Stimulated activated CD4-positive, alpha-beta T cell treated with anti-CD3 and anti-CD28 coated beads, TNF-alpha, amount 100 ng/mL, for 48 hours (primary cell): Measurements from ENCODE around the gene AGRP.

Experiments
- DNase-seq, 3 donors: peaks; one replicate each; pipeline ENCODE4 v3.0.0-alpha.2; 2020; ENCODE audit warnings: low read depth in 3 of 3

The AGRP gene

DNA sequence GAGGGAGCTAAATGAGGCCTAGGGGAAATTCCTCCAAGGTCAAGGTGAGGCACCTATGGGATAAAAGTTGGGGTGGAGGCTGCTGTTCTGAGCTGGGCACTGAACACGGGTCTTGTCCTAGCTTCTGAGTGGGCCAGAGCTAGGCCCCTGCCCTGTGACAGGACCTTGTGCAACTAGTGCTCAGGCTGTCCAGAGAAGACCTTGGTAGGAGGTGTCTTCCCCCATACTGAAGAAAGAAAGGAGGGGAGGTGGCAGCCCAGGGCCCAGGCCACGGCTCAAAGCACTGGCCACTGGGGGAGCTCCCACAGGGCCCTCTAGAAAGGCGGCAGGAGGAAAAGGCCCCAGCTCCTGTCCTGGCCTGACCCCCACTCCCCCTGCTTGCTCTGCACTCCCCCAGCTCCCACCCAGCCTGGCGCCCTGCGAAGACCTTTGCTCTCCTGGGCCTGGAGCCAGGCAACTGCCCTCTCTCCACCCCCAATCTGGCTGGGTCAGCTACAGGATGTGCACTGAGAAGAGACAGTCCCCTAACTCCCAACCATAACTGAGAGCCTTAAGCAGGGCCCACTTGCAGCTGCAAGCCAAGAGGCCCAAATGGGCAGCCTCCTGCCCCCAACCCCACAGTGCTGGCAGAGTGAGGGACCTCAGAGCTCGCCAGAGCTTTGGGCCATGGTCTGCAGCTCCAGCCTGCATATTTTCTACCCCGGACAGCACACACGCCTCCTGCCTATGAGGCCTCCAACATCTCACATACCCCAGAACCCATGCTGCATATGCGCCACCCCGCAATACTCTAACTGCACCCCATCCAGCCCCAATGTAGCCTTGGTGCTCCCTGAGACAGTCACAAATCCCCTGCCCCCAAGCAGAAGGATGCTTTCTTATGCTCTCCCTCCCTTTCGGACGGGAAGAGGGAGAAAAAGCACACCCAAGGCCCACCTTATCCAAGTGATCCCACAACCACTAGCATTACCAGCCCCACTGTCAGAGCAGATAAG is 37.1 kb downstream of the AGRP start:
- no peak for DNase-seq

DNA sequence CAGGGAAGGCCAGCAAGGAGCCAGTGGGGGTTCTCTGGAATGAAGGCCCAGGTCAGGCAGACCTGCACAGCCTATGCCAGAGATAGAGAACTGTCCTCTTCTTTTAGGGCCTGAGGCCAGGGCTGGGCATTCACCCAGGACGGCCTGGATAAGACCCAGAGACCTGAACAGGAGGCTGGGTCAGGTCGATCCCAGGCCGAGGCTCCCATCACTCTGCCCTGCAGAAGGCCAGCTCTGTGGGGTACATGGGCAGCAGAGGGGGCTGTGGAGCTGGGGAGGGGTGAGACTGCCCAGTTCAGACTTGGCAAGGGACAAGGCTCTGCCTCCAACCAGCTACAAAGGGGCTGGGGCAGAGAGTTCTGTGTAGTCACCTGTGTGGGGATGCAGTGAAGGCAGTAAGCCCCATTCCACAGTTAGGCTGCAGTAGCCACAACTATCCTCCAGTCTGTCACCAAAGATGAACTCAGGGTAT is 37.9 kb downstream of the AGRP start:
- DNase-seq = no peak

DNA sequence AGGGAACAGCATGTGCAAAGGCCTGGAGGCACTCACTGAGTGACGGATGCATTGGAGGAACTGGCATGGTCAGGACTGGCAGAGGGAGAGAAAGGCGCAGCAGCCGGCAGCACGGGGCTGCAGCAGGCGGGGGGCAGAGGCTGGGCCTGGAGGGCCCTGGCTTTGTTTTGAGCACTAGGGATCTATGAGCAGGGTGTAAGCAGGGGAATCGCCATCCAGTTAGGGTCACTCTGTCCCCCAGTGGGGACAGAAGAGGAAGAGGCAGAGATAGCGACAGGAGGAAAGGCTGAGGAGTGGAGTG is 38.3 kb downstream of the AGRP start:
- DNase-seq = no peak

DNA sequence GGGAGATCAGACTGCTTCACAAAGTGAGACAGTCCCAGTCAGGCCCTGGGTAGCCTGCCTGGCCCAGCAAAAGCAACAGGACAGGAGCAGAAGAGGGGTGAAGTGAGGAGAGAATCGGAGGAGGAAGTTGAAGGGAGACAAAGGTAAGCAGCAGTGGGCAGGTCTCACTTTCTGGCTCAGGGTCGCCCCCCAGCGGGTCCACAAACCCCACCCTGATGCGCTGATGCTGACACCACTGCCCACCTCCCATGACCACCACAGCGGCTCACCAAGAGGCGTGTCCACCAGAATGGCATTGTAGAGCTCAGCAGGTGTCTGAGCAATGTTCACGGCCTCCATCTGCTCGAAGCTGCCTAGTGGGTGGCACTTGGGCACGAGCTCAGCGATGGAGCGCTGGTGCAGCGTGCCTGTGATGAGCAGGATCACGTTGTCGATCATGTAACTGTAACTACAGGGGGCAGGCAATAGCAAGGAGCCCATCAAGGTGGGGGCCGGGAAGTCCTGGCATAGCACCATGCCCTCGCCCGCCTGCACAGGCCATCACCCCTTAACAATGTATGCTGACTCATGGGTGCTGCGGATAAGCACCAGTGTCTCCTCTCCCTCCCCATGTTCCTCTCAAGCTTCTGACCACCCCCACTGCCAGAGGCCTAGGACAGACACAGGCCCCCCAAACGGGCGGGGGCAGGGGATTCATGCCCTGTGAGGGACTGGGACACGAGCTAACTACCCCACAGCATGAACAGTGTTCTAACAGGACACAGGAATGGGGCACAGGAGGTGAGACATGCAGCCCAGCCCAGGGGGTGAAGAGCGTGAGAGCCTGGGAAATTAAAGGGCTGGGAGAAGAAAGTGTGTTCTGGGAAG is 38.9 kb downstream of the AGRP start:
- DNase-seq = no peak

DNA sequence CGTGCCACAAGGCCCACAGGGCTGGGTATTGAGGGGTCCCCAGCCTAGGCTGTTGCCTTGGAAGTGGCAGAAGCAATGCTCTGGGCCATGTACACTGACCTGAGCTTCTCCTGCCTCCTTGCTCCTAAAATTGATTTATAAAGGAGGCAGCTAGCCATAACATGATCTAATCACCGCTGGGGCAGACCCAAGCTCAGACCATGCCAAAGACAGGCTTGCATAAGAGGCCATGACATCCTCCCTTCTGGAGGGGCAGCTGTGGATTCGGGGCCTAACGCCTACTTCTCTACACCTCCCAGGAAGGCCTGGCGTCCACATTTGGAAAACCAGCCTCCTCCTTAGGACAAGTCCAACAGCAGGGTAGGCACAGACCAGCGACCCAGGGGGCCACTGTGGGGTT is 40.1 kb downstream of the AGRP start:
- no peak for DNase-seq

DNA sequence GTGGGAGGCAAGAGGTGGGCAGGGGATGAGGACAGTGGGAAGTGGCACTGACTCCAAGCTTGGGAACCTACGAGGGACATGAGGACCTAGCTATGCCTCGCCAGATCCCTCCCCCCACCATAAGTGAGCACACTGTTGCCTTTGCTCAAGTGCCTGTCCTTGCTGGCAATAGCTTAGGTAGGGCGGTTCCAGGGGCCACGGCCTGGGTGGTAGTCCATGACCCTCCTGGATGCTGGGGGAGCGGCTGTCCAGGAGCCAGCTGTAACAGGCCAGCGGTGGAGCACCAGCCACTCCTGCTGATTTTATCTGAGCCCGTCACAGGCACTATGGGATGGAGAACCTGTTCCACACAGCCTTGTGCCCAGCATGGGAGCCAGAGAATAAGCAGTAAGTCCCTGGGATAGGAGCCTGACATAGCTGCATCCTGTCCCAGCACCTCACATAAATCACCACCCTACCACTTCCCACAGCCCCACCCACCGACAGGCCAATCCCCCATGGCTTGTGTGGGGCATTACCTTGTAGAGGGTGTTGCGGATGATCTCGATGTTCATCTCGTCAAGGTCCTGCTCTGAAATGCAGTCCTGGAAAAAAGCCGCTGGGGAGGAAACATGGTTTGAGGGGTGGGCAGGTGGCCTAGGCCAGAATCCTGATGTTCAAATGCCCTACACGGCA is 40.6 kb downstream of the AGRP start:
- no peak for DNase-seq

DNA sequence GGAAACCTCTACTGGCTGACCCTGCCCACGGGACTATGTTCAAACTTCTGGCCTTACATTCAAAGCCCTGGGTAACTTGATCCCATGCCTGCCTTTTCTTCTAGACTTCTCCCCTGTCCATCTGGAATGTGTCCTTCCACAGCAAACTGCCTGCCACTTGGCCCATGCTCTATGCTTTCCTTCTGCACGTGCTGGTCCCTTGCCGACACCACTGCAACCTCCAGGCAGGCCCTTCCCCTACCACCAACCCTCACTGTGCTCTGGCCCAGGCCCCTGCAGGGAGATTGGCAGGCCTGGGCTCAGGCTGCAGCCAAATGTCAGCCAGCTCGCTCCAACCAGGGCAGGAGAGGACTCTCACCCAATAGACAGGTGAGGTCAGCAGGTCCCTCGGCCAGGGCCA is 41.4 kb downstream of the AGRP start:
- DNase-seq = no peak

DNA sequence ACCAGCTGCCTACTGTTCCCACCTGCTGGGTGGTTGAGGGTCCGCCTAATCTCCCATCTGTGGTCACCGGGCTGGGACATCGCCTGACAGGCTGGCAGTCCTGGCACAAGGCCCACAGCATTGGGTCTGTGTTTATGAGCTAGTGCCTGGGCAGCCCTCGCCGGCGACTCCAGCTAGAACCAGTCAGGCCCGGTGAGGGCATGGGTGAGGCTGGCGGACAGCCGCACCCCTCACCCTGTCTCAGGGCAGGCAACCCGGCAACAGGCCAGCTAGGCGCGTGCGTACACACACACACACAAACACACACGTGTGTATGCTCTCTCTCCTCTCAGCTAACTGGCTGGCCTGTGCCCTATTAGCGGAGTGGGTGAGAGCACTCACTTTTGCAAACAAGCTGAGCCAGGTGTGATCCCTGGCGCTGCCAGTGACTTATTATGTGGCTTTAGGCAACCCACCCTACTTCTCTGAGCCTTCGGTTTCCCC is 42.0 kb downstream of the AGRP start:
- DNase-seq = no peak

DNA sequence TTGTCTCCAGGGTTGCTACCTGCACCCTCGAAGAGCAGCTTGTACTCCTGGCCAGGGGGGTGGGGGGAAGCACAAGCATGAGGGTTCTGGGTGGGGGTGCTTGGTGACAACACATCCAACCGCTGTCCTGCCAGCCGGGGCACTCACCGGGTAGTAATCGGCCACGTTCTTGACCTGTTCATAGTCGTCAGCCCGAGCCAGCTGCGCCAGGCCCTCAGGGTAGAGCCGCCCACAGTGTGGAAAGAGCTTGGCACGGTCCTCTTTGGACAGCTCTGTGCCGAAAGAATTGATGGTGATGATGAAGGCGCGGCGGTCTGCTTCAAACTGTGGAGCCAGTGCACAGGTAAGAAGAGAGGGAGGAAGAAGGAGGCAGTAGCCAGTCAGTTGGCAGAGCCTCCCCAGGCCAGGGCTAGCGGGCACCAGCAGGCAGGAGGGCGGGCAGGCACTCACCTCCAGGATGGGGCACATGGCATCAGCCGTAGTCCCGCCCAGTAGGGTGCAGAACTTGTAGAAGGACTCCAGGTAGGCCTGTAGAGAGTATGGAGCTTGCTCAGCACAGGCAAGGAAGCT is 44.4 kb downstream of the AGRP start:
- no peak for DNase-seq

DNA sequence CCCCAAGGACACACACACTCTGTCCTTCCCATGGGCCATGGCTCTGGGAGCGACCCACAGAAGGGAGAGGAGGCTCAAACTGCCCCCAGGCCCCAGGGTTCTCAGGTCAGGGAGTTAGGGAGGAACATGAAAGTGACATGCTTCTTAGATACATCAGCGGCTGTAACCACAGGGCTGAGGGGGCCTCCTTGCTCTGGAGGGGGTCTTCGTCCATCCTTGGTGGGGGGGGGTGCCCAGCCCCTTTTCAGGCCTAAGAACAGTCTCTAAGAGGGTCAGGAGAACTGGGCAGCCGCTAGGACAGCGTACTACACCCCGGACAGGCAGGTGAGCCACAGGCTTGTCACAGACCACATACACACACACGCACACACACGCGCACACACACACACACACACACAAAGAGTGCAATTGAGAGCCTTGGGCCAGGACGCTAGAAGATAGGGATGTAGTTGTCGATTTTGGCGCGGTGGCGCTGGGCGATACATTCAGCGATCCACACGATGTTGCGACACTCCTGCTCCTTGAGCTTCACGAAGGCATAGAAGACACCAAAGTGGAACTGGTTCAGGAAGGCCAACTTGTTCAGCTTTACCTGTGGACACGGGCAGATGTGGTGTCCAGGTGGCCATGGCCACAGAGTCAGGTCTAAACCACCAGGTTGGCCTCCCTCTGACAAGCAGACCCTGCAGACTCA is 45.1 kb downstream of the AGRP start:
- no peak for DNase-seq

DNA sequence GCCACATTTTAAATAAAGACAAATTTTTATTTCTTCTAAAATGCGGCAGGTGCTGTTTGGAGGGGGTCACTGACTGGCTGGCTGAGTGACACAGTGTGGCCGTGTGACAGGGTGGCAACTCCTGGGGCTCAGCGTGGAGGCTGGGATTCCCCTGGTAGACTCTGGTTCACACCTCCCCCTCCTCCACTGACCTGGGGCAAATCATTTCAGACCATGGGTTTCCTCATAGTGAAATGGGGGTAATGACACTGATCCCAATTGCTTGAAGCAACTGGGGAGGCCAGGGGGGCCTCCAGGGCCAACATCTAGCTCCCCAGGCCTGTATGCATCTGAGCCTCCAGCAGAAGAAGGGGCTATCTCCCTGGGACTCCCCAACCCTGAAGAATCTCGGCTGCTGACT is 45.8 kb downstream of the AGRP start:
- DNase-seq = no peak

DNA sequence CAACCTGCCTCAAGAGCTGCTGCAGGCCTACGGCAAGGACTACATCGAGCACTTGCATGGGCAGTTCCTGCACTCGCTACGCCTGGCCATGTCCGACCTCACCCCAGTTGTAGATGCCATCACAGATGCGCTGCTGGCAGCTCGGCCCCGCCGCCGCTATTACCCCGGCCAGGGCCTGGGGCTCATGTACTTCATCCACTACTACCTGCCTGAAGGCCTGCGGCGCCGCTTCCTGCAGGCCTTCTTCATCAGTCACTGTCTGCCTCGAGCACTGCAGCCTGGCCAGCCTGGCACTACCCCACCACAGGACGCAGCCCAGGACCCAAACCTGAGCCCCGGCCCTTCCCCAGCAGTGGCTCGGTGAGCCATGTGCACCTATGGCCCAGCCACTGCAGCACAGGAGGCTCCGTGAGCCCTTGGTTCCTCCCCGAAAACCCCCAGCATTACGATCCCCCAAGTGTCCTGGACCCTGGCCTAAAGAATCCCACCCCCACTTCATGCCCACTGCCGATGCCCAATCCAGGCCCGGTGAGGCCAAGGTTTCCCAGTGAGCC is 46.6 kb downstream of the AGRP start:
- DNase-seq = no peak

DNA sequence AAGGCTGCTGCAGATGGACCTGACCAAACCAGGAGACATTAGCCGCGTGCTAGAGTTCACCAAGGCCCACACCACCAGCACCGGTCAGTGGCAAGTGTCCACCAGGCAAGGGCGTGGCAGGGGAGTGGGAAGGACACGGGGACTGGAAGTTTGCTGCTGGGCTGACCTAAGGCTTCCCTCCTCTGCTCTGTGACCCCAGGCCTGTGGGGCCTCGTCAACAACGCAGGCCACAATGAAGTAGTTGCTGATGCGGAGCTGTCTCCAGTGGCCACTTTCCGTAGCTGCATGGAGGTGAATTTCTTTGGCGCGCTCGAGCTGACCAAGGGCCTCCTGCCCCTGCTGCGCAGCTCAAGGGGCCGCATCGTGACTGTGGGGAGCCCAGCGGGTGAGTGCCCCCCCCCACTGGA is 47.6 kb downstream of the AGRP start:
- no peak for DNase-seq

DNA sequence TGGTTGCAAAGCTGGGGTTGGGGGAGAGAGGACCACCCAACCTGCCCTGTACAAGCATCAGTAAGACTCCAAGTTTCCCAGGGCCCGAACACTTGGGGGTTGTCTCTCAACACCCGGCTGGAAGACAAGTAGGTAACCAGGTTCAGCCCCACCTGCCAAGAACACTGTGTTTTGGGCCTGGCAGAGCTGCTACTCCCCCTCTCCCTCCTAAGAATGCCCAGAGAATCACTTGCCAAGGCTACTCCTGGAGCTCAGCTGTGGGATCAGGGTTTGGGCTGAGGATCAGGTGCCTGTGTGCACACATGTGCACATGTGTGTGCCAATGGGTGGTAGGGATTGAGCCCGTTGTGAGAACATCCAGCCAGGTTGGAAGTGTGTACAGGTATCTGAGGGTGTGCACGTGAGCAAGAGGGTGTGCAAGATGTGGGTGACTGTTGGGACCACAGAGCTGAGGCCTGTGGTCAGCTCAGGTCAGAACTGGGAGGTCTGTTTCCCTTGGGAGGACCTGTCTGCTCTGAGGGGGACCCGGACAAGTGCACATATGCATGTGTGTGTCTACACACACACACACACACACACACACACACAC is 50.1 kb downstream of the AGRP start:
- DNase-seq = no peak
